GM18511 (cell line): ENCODE data around the gene PLEKHG3.
"Not testable (repeated sequence)": the region's sequence is repeated elsewhere in the genome, so short reads cannot be mapped to it uniquely, and the experiment has no call there.

Experiments
- ATAC-seq: cut with Tn5 transposase; IDR thresholded peaks from one replicate; pipeline ENCODE4 v1.9.1; 2021; ENCODE audit warnings: mild to moderate bottlenecking, moderate library complexity; ENCODE audit not compliant: unreplicated experiment

PLEKHG3 gene

DNA sequence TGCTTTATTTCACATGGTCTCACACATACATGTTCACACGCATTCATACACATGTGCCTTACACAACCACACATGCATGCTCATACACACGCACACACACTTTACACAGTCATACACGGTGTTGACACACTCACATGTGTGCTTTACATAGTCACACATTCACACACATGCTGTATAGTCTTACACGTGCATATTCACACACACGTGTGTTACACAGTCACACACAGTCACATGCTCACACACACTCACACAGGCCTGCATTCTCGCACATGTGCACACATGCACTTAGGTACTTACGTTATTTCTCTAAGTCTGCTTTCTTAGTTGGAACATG lies 18.0 kb upstream of the PLEKHG3 start:
- no peak for ATAC-seq

DNA sequence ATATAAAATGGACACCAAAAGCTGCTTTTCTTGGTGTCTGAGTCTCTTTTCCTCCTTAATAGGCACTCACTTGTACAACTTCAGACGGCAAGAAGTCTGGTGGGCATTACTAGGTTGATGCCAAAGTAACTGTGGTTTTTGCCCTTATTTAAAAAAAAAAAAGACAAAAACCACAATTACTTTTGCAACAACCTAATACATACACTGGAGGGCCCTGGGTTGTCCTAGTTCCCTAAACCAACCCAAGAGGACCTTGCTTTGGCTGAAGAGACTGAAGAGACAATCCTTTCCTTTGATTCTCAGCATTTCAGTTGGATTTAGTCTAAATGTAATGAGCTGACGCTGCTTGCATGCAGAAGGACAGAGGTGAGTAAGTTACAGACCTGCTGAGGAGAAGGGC lies 16.2 kb upstream of the PLEKHG3 start:
- no peak for ATAC-seq

DNA sequence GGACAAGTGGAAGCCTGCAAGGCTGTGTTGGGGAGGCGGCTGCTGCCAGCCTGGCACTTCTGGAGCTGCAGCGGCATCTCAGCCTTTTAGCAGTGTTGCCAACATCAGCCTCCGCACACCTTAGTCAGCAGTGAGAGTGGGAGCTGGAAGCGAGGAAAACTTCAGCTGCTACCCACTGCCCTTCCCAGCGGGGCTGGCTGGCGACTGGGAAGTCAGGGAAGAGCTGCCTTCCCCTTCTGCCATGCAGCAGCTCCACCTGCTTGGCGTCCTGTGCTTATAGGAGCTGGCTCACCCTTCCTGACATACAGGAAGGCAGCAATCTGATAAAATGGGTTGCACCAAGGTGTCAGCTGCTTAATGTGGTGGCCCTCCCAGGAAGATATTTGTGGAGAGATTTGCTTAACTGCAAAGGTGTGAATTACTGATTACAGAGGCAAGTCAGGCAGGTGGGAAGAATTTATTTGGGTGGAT lies 15.4 kb upstream of the PLEKHG3 start:
- no peak for ATAC-seq

DNA sequence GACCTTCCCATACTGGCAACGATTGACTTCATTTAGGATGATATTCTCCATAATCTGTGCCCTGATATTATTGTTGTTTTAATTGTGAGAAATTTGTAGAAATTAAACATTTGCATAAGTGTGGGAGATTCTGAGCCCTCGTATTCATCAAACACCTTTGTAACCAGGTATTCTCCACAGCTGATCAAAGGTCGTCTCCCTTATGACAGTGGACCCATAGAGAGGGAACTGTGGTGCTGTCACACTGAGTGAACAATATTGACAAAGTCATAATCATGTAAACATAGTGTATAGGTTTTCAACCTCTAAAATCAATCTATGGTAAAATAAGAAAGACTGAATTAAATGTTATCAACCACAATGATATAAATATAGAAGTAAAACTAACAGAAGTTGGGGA lies 14.9 kb upstream of the PLEKHG3 start:
- no peak for ATAC-seq

DNA sequence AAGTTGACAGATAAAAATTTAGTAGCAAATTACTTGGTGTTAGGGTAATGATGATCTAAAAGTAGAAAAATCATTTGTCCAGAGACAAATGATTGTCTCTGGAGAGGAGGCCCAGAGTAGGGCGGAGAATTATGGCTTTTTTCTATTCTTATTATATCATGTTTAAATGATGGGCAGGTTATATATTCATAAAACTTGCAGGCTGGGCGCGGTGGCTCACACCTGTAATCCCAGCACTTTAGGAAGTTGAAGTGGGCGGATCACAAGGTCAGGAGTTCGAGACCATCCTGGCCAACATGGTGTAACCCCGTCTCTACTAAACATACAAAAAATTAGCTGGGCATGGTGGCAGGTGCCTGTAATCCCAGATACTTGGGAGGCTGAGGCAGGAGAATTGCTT lies 13.6 kb upstream of the PLEKHG3 start:
- not testable (repeated sequence) for ATAC-seq

DNA sequence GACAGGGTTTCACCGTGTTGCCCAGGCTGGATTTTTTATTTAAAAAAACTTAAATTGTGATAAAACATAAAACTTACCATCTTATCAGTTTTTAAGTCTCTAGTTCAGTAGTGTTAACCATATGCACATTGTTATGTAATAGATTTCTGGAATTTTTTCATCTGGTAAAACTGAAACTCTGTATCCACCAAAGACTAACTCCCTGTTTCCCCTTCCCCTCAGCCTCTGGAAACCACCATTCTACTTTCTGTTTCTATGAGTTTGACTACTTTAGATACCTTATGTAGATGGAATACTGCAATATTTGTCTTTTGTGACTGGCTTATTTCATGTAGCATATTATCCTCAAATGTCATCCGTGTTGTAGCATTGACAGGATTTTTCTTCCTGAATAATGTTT lies 12.8 kb upstream of the PLEKHG3 start:
- no peak for ATAC-seq

DNA sequence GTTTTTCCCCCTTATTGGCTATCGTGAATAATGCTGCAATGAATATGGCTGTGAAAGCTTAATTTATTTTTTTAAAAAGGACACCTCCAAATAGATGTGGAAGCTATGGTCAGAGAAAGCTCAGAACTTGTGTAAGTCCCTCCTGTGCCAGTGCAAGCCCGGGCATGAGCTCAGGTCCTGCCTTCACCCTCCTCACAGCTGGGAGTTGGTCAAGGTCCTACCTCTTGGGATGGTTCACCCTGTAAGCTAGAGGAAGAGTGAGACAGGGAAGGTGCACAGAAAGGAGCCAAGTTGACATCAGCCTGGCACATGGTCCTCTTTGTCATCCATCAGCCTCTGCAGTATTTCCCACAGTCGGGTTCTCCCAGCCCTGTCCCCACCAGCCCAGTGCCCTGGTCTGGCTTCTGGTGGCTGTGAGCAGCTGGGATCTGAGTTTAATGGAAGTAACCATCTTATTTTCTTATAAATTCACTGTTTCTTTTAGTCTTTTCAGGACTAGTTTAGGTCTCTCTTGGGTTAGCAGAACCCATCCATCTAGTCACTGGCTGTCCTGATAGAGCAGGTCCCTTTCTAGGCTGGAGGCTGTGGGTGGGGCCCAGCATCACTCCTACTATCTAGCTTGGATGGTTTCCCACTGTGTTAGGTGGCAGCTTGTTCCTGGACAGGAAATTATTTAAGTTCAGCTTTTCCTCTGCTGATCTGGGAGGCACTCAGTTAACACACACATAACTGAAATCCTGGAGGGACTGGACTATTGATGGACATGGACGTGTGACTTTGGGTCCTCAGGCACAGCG lies 11.8 kb upstream of the PLEKHG3 start:
- no peak for ATAC-seq

DNA sequence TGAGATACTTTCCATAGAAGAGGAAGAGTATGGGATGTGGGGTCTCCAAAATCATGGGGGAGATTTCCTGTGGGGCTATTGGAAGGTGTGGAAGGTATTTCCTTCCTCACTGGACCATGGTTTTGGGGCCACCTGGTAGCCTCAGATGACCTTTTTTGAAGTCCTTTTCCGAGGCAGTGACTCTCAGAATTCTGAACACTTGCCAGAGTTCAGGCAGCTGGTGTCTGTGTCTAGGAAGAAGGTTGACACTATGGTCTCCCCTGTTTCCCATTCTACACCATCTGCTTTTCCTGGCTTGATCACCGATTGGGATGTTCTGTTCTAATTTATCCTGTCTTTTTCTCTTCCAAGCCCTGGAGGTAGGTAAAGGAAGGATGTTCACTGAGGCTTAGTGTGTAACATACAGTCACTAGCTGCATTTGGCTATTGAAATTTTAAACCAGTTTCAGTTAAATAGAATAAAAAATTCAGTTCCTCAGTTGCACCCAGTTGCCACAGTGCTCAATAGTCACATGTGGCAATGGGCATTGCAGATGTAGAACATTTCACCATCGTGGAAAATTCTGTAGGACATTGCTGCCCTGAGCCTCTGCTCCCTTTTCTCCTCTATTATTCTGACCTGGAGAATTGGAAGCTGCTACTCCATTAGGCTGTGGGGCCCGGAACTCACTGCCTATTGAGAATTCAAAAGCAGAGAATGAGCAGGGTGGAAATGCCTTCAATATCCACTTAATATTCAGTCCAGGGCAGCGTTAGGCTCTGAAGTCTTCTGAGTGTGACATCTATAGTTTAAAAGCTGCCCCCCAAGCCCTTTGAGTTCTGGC lies 11.0 kb upstream of the PLEKHG3 start:
- ATAC-seq, result no peak

DNA sequence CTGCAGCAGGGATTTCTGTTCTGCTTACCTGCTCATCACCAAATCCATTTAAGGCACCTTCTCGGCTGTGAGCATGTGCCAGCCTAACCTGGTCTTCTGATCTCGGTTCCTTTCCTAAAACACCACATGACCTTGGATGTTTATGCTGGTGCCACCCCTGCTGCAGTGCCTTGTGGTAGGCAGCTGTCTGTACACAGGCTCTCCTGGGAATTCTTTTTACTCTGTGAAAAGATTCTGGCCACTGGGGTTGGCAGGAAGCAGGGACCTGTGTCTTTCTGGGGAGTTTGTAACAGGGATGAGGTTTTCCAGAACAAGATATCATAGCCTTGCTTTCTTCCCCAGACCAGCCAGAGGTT lies 10.4 kb upstream of the PLEKHG3 start:
- ATAC-seq, result no peak

DNA sequence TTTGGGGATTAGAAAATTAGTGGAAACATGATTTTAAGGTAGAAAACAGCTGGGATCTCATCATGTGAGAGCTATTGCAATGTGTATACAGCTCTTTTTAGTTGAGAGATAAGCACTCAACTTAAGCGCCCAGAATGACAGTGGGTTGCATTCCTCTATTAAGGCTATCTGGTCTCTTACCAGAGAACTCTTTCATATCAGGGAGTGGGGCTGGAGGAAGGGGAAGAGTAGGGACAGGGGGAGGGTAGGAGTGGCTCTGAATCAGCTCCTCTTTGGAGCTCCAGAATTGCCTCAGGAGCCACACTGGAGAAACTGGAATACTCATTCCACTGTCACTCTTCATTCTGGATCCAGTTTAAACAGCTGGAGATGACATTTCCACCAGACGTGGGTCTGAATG lies 9.2 kb upstream of the PLEKHG3 start:
- ATAC-seq, result no peak

DNA sequence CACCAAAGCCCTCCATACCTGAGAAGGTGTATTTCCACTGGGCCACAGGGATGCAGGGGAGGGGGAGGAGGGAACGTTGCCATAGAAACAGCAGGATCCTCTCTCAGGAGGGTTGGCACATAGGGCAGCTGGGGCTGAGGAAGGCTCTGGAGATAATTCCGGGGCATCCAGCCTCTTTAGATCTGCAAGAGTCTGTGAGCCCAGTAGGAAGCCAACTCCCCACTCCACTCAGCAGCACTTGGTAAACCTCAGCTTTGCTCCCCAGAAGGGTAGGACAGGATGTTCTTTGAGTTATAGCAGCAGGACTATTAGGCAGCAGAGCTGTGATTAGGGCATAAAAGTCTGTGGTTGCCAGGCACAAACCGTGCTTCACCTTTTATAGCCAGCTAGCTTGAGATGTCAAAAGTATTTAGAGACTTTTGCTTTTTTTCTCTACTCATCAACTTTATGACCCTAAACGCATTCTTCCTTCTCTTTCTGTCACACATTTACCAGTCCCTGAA lies 7.8 kb upstream of the PLEKHG3 start:
- ATAC-seq, result no peak

DNA sequence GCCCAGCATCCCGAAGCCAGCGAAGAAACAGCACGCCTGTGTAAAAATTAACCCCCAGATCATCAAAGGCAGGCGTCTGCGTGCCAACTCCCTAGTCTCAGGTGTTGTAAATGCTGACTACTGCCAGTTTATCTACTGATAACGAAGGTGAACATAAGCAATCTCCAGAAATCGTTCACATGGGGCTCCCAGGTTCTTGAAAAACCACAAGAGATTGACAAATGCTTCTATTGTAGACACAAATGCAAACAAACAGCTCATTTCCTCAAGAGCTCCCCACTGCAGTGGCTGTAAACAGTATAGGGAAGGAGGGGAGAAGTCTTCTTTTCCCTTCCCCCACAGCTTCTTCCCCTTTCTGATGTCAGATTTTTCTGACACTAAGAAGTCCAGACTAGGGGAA lies 5.3 kb upstream of the PLEKHG3 start:
- no peak for ATAC-seq

DNA sequence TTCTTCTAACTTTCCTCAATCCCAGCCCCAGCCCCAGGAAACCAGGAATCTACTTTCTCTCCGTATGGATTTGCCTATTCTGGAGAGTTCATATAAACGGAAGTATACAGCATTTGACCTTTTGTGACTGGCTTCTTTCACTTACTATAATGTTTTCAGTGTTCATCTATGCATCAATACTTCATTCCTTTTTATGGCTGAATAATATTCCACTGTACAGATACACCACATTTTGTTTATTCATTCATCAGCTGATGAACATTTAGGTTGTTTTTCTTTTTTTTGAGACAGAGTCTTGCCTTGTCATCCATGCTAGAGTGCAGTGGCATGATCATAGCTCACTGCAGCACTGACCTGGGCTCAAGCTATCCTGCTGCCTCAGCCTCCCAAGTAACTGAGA lies 3.9 kb upstream of the PLEKHG3 start:
- no peak for ATAC-seq

DNA sequence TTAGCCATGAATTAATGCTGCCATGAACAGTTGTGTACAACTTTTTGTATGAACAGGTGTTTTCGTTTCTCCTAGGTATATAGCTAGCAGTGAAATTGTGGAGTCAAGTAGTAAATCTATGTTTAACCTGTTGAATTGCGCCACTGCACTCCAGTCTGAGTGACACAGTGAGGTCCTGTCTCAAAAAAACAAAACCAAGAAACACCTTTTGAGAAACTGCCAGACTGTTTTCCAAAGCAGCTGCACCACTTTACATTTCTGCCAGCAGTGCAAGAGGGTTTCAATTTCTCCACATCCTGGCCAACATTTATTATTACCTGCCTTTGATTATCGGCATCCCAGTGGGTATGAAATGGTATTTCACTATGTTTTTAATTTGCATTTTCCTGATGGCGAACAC lies 3.3 kb upstream of the PLEKHG3 start:
- no peak for ATAC-seq

DNA sequence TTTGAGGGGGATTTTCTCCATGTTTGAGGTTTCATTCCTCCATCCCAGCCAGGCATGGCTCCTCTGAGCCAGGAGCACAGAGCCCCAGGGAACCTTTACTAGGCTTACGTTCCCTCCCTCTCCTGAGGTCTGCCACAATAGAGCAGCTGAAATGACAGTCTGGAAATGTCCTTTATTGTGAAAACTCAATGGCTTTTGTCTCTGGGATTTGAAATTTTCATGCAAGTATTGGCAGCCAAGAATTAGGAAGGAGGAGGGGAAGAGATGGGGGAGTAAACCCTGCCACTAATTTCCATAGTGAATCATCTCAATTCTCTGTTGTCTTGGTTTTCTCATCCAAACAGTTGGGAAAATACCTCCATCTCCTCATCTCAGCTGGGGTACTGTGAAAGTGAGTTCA lies 2.6 kb upstream of the PLEKHG3 start:
- ATAC-seq, result no peak

DNA sequence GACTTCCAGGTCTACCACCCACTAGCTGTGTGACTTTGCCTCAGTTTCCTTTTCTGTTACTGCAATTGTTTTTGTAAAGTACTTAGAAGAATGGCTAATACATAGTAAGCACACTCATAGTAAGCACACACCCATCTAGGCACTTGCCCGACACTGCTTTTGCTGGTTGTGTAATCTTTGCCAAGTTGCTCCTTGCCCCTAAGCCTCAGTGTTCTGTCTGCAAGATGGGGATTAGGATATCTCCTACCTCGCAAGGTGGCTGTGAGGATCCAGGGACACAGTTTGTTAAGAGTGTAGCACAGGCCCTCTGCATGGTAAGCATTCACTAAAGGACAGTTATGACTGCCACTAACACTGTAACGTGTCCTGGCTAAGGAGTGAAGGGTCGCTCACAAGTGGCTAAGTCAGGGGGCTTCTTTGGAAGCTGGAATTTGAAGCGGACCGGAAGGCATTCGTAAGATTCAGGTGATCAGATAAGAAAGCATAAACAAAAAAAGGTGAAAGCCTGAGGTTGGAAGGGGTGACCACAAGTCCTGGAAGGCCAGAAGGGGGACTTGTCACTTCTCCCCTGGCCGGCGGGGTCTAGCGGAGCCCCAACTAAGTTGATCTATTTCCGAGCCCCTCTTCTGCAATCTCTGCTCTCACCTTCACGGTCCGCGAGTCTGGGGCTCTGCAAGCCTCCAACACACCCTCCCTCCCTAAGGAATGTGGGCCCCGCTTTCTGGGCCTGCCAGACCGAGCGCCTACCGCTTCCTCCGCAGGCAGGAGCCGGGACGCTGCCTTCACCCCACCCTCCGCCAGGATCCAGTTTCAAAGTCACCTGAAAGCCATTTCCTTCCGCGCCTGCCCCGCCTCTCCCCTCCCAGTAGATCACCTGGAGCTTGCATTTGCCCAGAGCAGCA lies 1.5 kb upstream of the PLEKHG3 start:
- ATAC-seq, result no peak

DNA sequence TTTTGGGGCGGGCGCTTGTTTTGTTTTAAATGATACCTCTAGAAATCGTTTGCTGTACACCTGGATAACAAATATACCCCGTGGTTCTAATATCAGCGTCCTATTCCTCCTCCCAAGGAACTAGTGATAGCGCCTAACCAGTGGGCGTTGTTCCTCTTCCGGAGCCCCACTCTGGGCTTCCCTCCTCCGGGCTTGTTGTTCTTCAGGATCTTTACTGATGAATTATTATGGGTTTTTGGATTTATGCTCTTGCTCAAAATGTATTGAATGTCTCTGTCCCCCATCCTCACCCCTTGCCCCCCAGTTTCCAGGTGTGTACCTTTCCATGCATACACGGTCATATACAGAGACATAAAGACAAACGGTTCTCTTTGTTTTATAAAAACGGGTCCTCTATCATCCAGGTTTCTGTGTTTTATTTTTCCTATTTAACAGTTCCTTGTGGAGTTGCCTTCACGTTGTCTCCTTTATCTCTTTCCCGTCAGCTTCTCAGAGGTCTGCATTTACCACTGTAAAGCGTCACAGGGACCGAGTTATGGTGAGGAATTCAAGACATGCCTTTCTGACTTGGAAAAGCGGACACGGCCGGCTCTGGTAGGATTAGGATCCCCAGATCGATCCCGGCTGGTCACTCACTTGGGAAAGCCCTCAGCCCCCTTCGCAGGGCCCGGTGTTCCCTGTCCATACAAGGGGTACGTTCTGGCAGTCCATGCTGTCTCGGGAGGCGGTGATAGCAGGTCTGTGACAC lies 655 bp upstream of the PLEKHG3 start:
- ATAC-seq, result no peak

DNA sequence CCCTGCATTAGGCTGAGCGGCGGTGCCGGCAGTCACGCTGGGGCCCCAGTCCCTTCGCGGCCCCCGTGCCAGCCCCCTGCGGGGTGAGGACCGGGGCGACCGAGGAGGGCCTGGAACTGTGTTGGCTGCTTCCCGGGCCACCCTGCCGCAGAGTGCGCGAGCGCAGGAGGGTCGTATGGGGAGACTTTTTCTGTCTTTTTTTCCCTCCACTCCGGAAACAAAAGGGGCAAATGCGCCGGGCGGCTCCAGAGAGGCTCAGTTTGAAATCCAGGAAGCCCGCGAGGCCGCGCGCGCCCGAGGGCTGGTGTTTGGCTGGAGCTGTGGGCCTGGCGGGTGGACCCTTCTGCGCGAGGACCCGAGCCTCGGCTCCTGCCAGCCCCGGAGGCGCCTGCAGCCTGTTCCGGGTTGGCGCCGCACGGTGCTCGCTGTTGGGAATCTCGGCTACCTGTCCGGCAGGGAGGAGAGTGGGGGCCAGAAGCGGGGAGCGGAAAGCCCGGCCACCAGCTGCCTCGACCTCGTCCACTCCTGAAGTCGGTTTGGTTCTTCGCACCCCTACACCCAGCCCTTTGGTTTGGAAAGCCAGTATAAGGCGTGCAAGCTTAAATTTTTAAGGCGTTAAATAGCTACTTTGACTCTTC lies 638 bp downstream of the PLEKHG3 start:
- no peak for ATAC-seq

DNA sequence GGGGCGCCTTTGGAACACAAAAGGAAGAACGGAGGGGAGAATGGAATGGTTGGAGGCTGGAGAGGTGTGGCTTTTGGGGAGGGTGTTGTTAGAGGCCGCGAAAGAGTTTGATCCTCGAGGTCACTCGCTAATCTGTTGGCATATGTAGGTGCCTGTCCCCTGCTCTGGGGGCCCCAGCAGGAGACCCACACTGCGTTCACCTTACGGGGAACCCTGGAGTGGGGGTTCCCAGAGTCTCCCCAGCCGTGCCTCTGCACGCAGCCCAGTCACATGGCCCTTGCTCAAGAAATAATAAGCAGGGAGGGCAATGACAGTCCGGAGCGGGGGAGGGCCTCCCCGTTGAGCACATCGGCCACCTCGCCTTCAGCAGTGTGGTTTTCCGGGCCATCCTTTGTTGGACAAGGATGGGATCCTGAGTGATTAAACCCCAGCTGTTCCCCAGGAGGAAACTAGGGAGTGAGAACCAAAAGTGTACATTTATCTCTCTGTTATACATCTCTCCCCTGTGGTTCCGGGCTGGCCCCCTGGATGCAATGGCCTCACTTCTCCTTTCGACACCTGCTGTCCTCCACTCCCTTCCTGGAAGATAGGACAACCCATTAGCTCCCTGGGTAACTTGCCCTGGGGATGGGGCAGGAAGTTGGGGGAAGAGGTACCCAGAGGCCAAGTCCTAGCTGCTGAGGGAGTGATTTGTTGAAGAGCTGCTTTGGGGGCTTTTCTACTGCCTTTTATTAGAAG lies 1.3 kb downstream of the PLEKHG3 start:
- ATAC-seq, result no peak
